Nephron progenitor cell (in vitro differentiated cells): ENCODE data around the gene MACROD2.

Experiments
- DNase-seq: peaks from one replicate; pipeline ENCODE4 v3.0.0; 2021
- H3K27ac Mint-ChIP-seq: 2 replicates; pipeline ENCODE4 v1.8.0; 2021; ENCODE audit warnings: mild to moderate bottlenecking, moderate library complexity, mixed read lengths
- H3K27me3 Mint-ChIP-seq: 2 replicates; pipeline ENCODE4 v1.8.0; 2021; ENCODE audit warnings: mild to moderate bottlenecking, low read depth, mixed read lengths; ENCODE audit not compliant: poor library complexity
- H3K36me3 Mint-ChIP-seq: 2 replicates; pipeline ENCODE4 v1.8.0; 2021; ENCODE audit warnings: low read depth, mixed read lengths
- H3K4me1 Mint-ChIP-seq: 2 replicates; pipeline ENCODE4 v1.8.0; 2021; ENCODE audit warnings: mixed read lengths
- H3K4me3 Mint-ChIP-seq: 2 replicates; pipeline ENCODE4 v1.8.0; 2021; ENCODE audit warnings: mild to moderate bottlenecking, moderate library complexity, mixed read lengths
- H3K9me3 Mint-ChIP-seq: 2 replicates; pipeline ENCODE4 v1.8.0; 2021; ENCODE audit warnings: mild to moderate bottlenecking, moderate library complexity, mixed read lengths
- CTCF ChIP-seq: fragments of 200-600 bp; sonication (generic); IDR thresholded peaks from 2 replicates; pipeline ENCODE4 v1.5.0; 2021; ENCODE audit warnings: antibody characterized with exemption

Gene MACROD2

DNA sequence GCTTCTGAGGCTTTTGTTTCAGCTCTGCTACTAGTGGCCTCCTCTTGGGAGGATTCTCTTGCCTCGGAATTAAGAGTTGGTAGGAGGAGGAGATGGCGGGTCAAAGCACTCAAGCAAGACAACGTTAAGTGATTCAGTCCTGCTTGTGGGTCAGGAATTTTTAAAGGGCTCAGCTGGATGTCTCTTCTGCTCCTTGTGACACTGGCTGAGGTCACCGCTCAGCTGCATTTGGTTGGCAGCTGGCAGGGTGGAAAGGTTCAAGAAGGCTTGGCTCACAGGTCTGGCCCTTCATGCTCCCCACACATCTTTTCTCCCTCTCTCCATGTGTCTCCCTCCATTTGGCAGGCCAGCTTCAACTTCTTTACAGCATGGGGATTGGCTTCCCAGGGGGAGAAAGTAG lies 1936.6 kb downstream of the MACROD2 start:
- no peaks in the 10 kb centered on the region for H3K4me1 Mint-ChIP-seq
- H3K4me3 Mint-ChIP-seq, result no peak overlapping the region
- no peaks in the 10 kb centered on the region for H3K36me3 Mint-ChIP-seq
- peaks cover 6% of the 10 kb centered on the region for H3K9me3 Mint-ChIP-seq
- H3K27me3 Mint-ChIP-seq, result peaks cover 3% of the 10 kb centered on the region
- TF ChIP-seq CTCF, result no peak
- H3K27ac Mint-ChIP-seq, result no peak overlapping the region
- DNase-seq, result no peak

- Mint-ChIP-seq H3K36me3 (no peaks in the 10 kb centered on the region), H3K4me3 (no peak overlapping the region), H3K4me1 (no peaks in the 10 kb centered on the region), H3K9me3 (peaks cover 16% of the 10 kb centered on the region), H3K27me3 (peaks cover 3% of the 10 kb centered on the region), H3K27ac (no peak overlapping the region)
- no peak for TF ChIP-seq CTCF
- no peak for DNase-seq
These were observed 1941.9 kb downstream of the MACROD2 start for GRCh38 chr20:15937179-15937578.

DNA sequence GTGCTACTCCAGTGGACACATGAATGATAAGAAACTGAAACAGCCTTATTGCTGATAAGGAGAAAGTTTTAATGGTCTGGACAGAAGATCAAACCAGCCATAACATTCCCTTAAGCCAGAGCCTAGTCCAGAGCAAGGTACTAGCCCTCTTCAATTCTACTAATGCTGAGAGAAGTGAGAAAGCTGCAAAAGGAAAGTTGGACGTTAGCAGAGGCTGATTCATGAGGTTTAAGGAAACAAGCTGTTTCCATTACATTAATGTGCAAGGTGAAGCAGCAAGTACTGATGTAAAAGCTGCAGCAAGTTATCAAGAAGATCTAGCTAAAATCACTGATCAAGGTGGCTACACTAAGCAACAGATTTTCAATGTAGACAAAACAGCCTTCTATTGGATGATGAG lies 1943.5 kb downstream of the MACROD2 start:
- no peaks in the 10 kb centered on the region for H3K27me3 Mint-ChIP-seq
- H3K27ac Mint-ChIP-seq, result no peak overlapping the region
- DNase-seq, result no peak
- no peak overlapping the region for H3K4me3 Mint-ChIP-seq
- no peaks in the 10 kb centered on the region for H3K4me1 Mint-ChIP-seq
- no peaks in the 10 kb centered on the region for H3K36me3 Mint-ChIP-seq
- peaks cover 16% of the 10 kb centered on the region for H3K9me3 Mint-ChIP-seq
- TF ChIP-seq CTCF, result no peak

DNA sequence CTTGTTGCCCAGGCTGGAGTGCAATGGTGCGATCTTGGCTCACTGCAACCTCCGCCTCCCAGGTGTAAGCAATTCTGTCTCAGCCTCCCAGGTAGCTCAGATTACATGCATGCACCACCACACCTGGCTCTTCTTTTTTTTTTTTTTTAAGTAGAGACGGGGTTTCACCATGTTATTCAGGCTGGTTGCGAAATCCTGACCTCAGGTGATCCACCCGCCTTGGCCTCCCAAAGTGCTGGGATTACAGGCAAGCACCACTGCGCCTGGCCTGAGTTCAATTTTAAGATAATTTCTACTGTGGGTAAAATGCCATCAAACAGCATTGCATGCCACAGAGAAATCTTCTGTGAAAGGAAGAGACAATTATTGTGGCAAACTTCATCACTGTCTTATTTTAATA lies 1944.8 kb downstream of the MACROD2 start:
- no peaks in the 10 kb centered on the region for H3K4me1 Mint-ChIP-seq
- no peak overlapping the region for H3K27ac Mint-ChIP-seq
- H3K9me3 Mint-ChIP-seq, result peaks cover 16% of the 10 kb centered on the region
- DNase-seq, result no peak
- TF ChIP-seq CTCF, result no peak
- H3K36me3 Mint-ChIP-seq, result no peaks in the 10 kb centered on the region
- no peaks in the 10 kb centered on the region for H3K27me3 Mint-ChIP-seq
- H3K4me3 Mint-ChIP-seq, result no peak overlapping the region

- H3K36me3 Mint-ChIP-seq, result no peaks in the 10 kb centered on the region
- H3K9me3 Mint-ChIP-seq, result peaks cover 16% of the 10 kb centered on the region
- no peaks in the 10 kb centered on the region for H3K27me3 Mint-ChIP-seq
- no peak overlapping the region for H3K27ac Mint-ChIP-seq
- DNase-seq, result no peak
- no peak overlapping the region for H3K4me3 Mint-ChIP-seq
- TF ChIP-seq CTCF, result no peak
- H3K4me1 Mint-ChIP-seq, result no peaks in the 10 kb centered on the region
These were observed 1946.8 kb downstream of the MACROD2 start for GRCh38 chr20:15942130-15942529.

DNA sequence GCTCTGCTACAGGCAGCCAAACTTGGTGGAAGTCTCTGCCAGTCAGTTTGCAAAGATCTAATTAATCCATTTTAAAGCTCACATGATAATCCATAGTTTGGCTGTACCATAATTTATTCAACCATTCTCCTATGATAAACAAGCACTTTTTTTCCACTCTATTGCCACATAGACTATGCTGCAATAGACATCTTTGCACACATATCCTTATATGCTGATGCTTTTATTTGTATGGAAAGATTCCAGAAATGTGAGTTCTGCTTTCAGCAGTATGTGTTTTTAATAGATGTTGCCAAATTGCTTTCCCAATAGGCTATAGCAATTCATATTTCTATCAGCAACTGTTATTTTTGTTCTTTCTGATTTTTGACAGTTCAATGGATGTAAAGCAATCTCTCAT lies 1950.0 kb downstream of the MACROD2 start:
- Mint-ChIP-seq H3K36me3 (no peaks in the 10 kb centered on the region), H3K27ac (no peak overlapping the region), H3K4me3 (no peak overlapping the region), H3K9me3 (no peaks in the 10 kb centered on the region), H3K4me1 (no peaks in the 10 kb centered on the region), H3K27me3 (no peaks in the 10 kb centered on the region)
- no peak for TF ChIP-seq CTCF
- DNase-seq, result no peak
